ENCODE data around the gene EMP3. TPM values are rescaled to one million over a fixed set of nuclear protein-coding genes. Genes with fewer than 3 reads are reported as not detected.
A peak's percentile ranks its signal among the peaks of the same experiment; 100 is the strongest.

Gene EMP3
- total and polyA plus RNA-seq, 9 of the 15 experiments (the other 6 are each of a cell fraction or from before 2014, with no cell fraction given) = 123 to 386 (median 296) TPM

- no peak for TF ChIP-seq BCLAF1 (IDR thresholded peaks at IDR 0.05; ENCODE audit: borderline replicate concordance in 1 of 2, control insufficient read depth in 1 of 2, low read depth in 2 of 2, low read length in 1 of 2)
- TF ChIP-seq MIER1 (IDR thresholded peaks at IDR 0.05; ENCODE audit: low read depth) = no peak
- TF ChIP-seq POLR2AphosphoS2 (IDR thresholded peaks at IDR 0.05; ENCODE audit: low read length) = peak; percentile 93
- no peak for TF ChIP-seq ZNF217 (CRISPR knock-in tag; IDR thresholded peaks at IDR 0.05)
- TF ChIP-seq SUPT5H (IDR thresholded peaks at IDR 0.05) = peak; percentile 79
- TF ChIP-seq JUND (IDR thresholded peaks at IDR 0.05; ENCODE audit: borderline replicate concordance, low read depth, low read length) = 0 out of 2 replicates have a peak, but pooled peaks have one; percentile 35
- TF ChIP-seq JUND (tag; IDR thresholded peaks at IDR 0.05; ENCODE audit: borderline replicate concordance, low read depth, low read length) = peak; percentile 64; the same call in 1 of the 3 replicates
- TF ChIP-seq DDX20 (tag; IDR thresholded peaks at IDR 0.05; ENCODE audit: low read depth) = no peak
- peak in 1 of 2 experiments; percentile 70; a peak in 2 of 4 replicates for TF ChIP-seq HDAC1 (IDR thresholded peaks at IDR 0.05)
- no peak; the same call in 1 of the 2 replicates for TF ChIP-seq JUN (IDR thresholded peaks at IDR 0.05; ENCODE audit: borderline replicate concordance, low read depth, low read length)
- TF ChIP-seq JUN (CRISPR knock-in tag; IDR thresholded peaks at IDR 0.05; ENCODE audit: borderline replicate concordance) = no peak
- peak; percentile 86 for TF ChIP-seq TAF9B (IDR thresholded peaks at IDR 0.05; ENCODE audit: partially characterized antibody)
- no peak for TF ChIP-seq ARNT (IDR thresholded peaks at IDR 0.05)
- no peak for TF ChIP-seq NUFIP1 (IDR thresholded peaks at IDR 0.05; ENCODE audit: partially characterized antibody)
- TF ChIP-seq ZNF121 (CRISPR knock-in tag; conservative IDR thresholded peaks at IDR 0.05) = no peak
- TF ChIP-seq ATF7 (IDR thresholded peaks at IDR 0.05) = peak; percentile 60; the same call in 1 of the 2 replicates
- no peak for TF ChIP-seq CGGBP1 (CRISPR knock-in tag; IDR thresholded peaks at IDR 0.05)
- TF ChIP-seq JUNB (CRISPR knock-in tag; conservative IDR thresholded peaks at IDR 0.05) = no peak
- no peak for TF ChIP-seq BRD4 (IDR thresholded peaks at IDR 0.05)
- TF ChIP-seq ELF4 (CRISPR knock-in tag; IDR thresholded peaks at IDR 0.05) = 0 out of 2 replicates have a peak, but pooled peaks have one; percentile 22
- TF ChIP-seq ZNF197 (CRISPR knock-in tag; IDR thresholded peaks at IDR 0.05; ENCODE audit: low read depth) = no peak
- peak; percentile 48 for TF ChIP-seq PRDM10 (IDR thresholded peaks at IDR 0.05; ENCODE audit: partially characterized antibody)
- peak; percentile 64 for TF ChIP-seq CBFA2T2 (conservative IDR thresholded peaks at IDR 0.05)
Observed at GRCh38 chr19:48332662-48333466, 7.5 kb downstream of the EMP3 start (continued).

Measured in K562 (cell line).